H9 (cell line): Measurements from ENCODE around the gene CDC42EP4. TPM values are rescaled to one million over a fixed set of nuclear protein-coding genes. Genes with fewer than 3 reads are reported as not detected.

Experiments
- DNase-seq: peaks from one replicate; pipeline ENCODE4 v3.0.0-alpha.2; 2017
- H2AFZ ChIP-seq: one replicate; pipeline ENCODE4 v1.6.1; 2013; ENCODE audit warnings: mild to moderate bottlenecking, low read length, control low read depth, moderate library complexity
- H2AK5ac ChIP-seq: 2 replicates; pipeline ENCODE4 v1.6.1; 2013; ENCODE audit warnings: low read length, control low read depth, mixed read lengths; ENCODE audit not compliant: insufficient read length
- H2BK120ac ChIP-seq: one replicate; pipeline ENCODE4 v1.6.1; 2013; ENCODE audit warnings: low read depth, mild to moderate bottlenecking, low read length, control low read depth, inconsistent platforms; ENCODE audit not compliant: poor library complexity, severe bottlenecking
- H2BK12ac ChIP-seq: 2 replicates; pipeline ENCODE4 v1.6.1; 2013; ENCODE audit warnings: low read length, control low read depth, mixed read lengths, low read depth; ENCODE audit not compliant: insufficient read length
- H2BK15ac ChIP-seq: 2 replicates; pipeline ENCODE4 v1.6.1; 2013; ENCODE audit warnings: low read depth, low read length, control low read depth
- H2BK20ac ChIP-seq: one replicate; pipeline ENCODE4 v1.6.1; 2013; ENCODE audit warnings: low read depth, mild to moderate bottlenecking, low read length, control low read depth, inconsistent platforms; ENCODE audit not compliant: poor library complexity, severe bottlenecking
- H2BK5ac ChIP-seq: 2 replicates; pipeline ENCODE4 v1.6.1; 2013; ENCODE audit warnings: low read length, control low read depth, mixed read lengths; ENCODE audit not compliant: insufficient read length
- H3K14ac ChIP-seq: 2 replicates; pipeline ENCODE4 v1.6.1; 2013; ENCODE audit warnings: low read length, control low read depth; ENCODE audit not compliant: insufficient read depth
- H3K18ac ChIP-seq: 2 replicates; pipeline ENCODE4 v1.6.1; 2013; ENCODE audit warnings: low read depth, mild to moderate bottlenecking, mixed read lengths, low read length, control low read depth; ENCODE audit not compliant: insufficient read length
- H3K23ac ChIP-seq: 2 replicates; pipeline ENCODE4 v1.6.1; 2013; ENCODE audit warnings: low read length, control low read depth, mixed read lengths, low read depth; ENCODE audit not compliant: insufficient read length
- H3K23me2 ChIP-seq: 2 replicates; pipeline ENCODE4 v1.6.1; 2013; ENCODE audit warnings: low read depth, mild to moderate bottlenecking, mixed read lengths, low read length, control low read depth; ENCODE audit not compliant: insufficient read length, poor library complexity, severe bottlenecking
- H3K27ac ChIP-seq: 2 replicates; pipeline ENCODE4 v1.5.1; 2013; ENCODE audit warnings: low read length, control low read depth, mixed read lengths, low read depth; ENCODE audit not compliant: insufficient read length
- H3K27me3 ChIP-seq: 2 replicates; pipeline ENCODE4 v1.6.1; 2013; ENCODE audit warnings: low read length, control low read depth, inconsistent platforms; ENCODE audit not compliant: insufficient read depth
- H3K4ac ChIP-seq: 2 replicates; pipeline ENCODE4 v1.6.1; 2013; ENCODE audit warnings: low read depth, mild to moderate bottlenecking, control low read depth, inconsistent platforms, low read length, moderate library complexity
- H3K4me1 ChIP-seq: 2 replicates; pipeline ENCODE4 v1.6.1; 2013; ENCODE audit warnings: low read length, control low read depth, inconsistent platforms; ENCODE audit not compliant: insufficient read depth
- H3K4me2 ChIP-seq: 2 replicates; pipeline ENCODE4 v1.6.1; 2013; ENCODE audit warnings: low read length, control low read depth, mixed read lengths; ENCODE audit not compliant: insufficient read length, insufficient read depth
- H3K56ac ChIP-seq: 2 replicates; pipeline ENCODE4 v1.6.1; 2013; ENCODE audit warnings: low read depth, mild to moderate bottlenecking, mixed read lengths, low read length, control low read depth; ENCODE audit not compliant: insufficient read length
- H3K79me1 ChIP-seq: 2 replicates; pipeline ENCODE4 v1.6.1; 2013; ENCODE audit warnings: low read depth, mild to moderate bottlenecking, moderate library complexity, low read length, control low read depth, inconsistent platforms; ENCODE audit not compliant: insufficient read depth, poor library complexity, severe bottlenecking
- H3K79me2 ChIP-seq: 2 replicates; pipeline ENCODE4 v1.6.1; 2013; ENCODE audit warnings: low read length, control low read depth, inconsistent platforms; ENCODE audit not compliant: insufficient read depth
- H3K9ac ChIP-seq: 2 replicates; pipeline ENCODE4 v1.6.1; 2013; ENCODE audit warnings: low read length, control low read depth, mixed read lengths; ENCODE audit not compliant: insufficient read length; ENCODE audit errors: extremely low read depth
- H3K9me3 ChIP-seq: one replicate; pipeline ENCODE4 v1.6.1; 2013; ENCODE audit warnings: low read depth, low read length, inconsistent platforms; ENCODE audit not compliant: control insufficient read depth
- H3T11ph ChIP-seq: one replicate; pipeline ENCODE4 v1.6.1; 2013; ENCODE audit warnings: mild to moderate bottlenecking, low read length, control low read depth, inconsistent platforms
- H4K20me1 ChIP-seq: one replicate; pipeline ENCODE4 v1.6.1; 2013; ENCODE audit not compliant: control insufficient read depth, insufficient read length, insufficient read depth
- H4K5ac ChIP-seq: 2 replicates; pipeline ENCODE4 v1.6.1; 2013; ENCODE audit warnings: low read depth, mild to moderate bottlenecking, mixed read lengths, low read length, control low read depth; ENCODE audit not compliant: insufficient read length
- H4K8ac ChIP-seq: replicated peaks from 2 replicates; pipeline ENCODE4 v1.6.1; 2013; ENCODE audit warnings: low read length, control low read depth, mixed read lengths, low read depth; ENCODE audit not compliant: insufficient read length
- H4K91ac ChIP-seq: 2 replicates; pipeline ENCODE4 v1.6.1; 2013; ENCODE audit warnings: low read depth, mild to moderate bottlenecking, moderate library complexity, mixed read lengths, low read length, control low read depth; ENCODE audit not compliant: insufficient read length
- H3K27ac Mint-ChIP-seq, 3 experiments: 2 replicates in 2 of 3; 3 replicates in 1 of 3; pipeline ENCODE4 v1.8.0; 2020 to 2021; ENCODE audit warnings: mixed read lengths in 3 of 3, mild to moderate bottlenecking in 1 of 3, moderate library complexity in 1 of 3
- H3K27me3 Mint-ChIP-seq: 2 replicates; pipeline ENCODE4 v1.8.0; 2021; ENCODE audit warnings: low read depth, mild to moderate bottlenecking, moderate library complexity, mixed read lengths
- H3K36me3 Mint-ChIP-seq, 3 experiments: 2 replicates in 2 of 3; 3 replicates in 1 of 3; pipeline ENCODE4 v1.8.0; 2020 to 2021; ENCODE audit warnings: low read depth in 3 of 3, mixed read lengths in 3 of 3; ENCODE audit not compliant: insufficient read depth in 1 of 3
- H3K4me1 Mint-ChIP-seq, 2 experiments: 2 replicates each; pipeline ENCODE4 v1.8.0; 2020; ENCODE audit warnings: mixed read lengths in 2 of 2
- H3K4me3 Mint-ChIP-seq, 2 experiments: 2 replicates in 1 of 2; 3 replicates in 1 of 2; pipeline ENCODE4 v1.8.0; 2020 to 2021; ENCODE audit warnings: mild to moderate bottlenecking in 2 of 2, mixed read lengths in 2 of 2, moderate library complexity in 1 of 2
- H3K9me3 Mint-ChIP-seq, 2 experiments: 2 replicates in 1 of 2; 3 replicates in 1 of 2; pipeline ENCODE4 v1.8.0; 2020; ENCODE audit warnings: mild to moderate bottlenecking in 2 of 2, mixed read lengths in 2 of 2, moderate library complexity in 1 of 2
- WGBS: extraction: QIAGEN DNeasy Blood & Tissue Kit; methylation state at CpG from one replicate; pipeline ENCODE4 v1.1.7; 2013; ENCODE audit warnings: missing lambda C conversion rate, low lambda C conversion rate, mixed read lengths; ENCODE audit not compliant: insufficient read length; ENCODE audit errors: extremely low coverage; 5-methylcytosine and 5-hydroxymethylcytosine counted together
- total RNA-seq: library from RNA; stranded (reverse); gene quantifications from 2 replicates; pipeline ENCODE4 v1.2.1, GENCODE V29; 2021
- TF ChIP-seq, protein P1 (sequence below): fragments of 200-600 bp; sonication (generic); conservative IDR thresholded peaks from 3 replicates; pipeline ENCODE4 v1.8.0; 2021; ENCODE audit warnings: antibody characterized with exemption, mild to moderate bottlenecking

CDC42EP4 gene
- total RNA-seq, 1 experiment from 2014 or later = 27.1 TPM

DNA sequence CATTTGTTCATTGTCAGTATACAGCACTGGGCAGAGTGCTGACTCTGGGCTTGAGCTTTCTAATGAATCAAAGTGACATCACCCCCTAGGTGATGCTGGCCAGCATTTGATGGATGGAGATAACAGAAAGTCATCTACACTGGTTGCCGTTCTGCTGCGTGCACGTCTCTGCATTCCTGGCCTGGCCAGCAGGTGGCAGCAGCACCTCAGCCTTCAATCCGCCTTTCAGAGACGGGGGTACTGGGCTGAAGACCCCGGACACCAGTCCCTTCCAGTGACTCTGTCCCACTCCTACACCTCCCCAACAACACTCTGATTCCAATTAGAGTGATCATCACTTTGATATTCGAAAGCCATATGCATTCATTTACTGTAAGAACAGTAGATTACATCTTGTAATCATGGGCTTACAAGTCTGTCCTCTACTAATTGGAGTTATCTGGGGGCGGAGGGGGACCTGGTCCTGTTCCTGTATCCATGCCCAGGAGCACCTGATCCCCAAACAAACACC, 56.1 kb downstream of the CDC42EP4 start:
- no peaks in the 10 kb centered on the region for H3K36me3 Mint-ChIP-seq
- no peaks in the 10 kb centered on the region for H3K9me3 Mint-ChIP-seq
- Histone ChIP-seq H2BK5ac (no peak overlapping the region), H2AFZ (no peak overlapping the region), H3K79me2 (no peaks in the 10 kb centered on the region), H4K8ac (no peak overlapping the region), H2BK20ac (no peak overlapping the region), H3K27ac (no peak overlapping the region), H4K20me1 (no peaks in the 10 kb centered on the region), H2AK5ac (no peak overlapping the region), H4K5ac (no peak overlapping the region), H3K79me1 (no peaks in the 10 kb centered on the region), H3K56ac (no peak overlapping the region), H3K9me3 (no peaks in the 10 kb centered on the region), H3K23me2 (no peaks in the 10 kb centered on the region), H2BK120ac (no peak overlapping the region), H3K9ac (no peak overlapping the region), H2BK15ac (no peak overlapping the region), H3K4me1 (no peaks in the 10 kb centered on the region), H4K91ac (no peak overlapping the region), H3K18ac (no peak overlapping the region), H3K14ac (no peak overlapping the region), H3K4ac (no peak overlapping the region), H3K4me2 (no peak overlapping the region), H3K23ac (no peak overlapping the region), H3K27me3 (no peaks in the 10 kb centered on the region), H3T11ph (no peak overlapping the region), H2BK12ac (no peak overlapping the region)
- peak overlapping the region in 1 of 2 experiments; percentile 7; a peak in 2 of 5 replicates for H3K4me3 Mint-ChIP-seq
- no CpG with 5 or more reads among the region's 8 CpGs for WGBS
- peaks cover 14% of the 10 kb centered on the region for H3K27me3 Mint-ChIP-seq
- H3K4me1 Mint-ChIP-seq = peaks cover 28 to 36% of the 10 kb centered on the region in 2 experiments
- TF ChIP-seq, protein P1, sequence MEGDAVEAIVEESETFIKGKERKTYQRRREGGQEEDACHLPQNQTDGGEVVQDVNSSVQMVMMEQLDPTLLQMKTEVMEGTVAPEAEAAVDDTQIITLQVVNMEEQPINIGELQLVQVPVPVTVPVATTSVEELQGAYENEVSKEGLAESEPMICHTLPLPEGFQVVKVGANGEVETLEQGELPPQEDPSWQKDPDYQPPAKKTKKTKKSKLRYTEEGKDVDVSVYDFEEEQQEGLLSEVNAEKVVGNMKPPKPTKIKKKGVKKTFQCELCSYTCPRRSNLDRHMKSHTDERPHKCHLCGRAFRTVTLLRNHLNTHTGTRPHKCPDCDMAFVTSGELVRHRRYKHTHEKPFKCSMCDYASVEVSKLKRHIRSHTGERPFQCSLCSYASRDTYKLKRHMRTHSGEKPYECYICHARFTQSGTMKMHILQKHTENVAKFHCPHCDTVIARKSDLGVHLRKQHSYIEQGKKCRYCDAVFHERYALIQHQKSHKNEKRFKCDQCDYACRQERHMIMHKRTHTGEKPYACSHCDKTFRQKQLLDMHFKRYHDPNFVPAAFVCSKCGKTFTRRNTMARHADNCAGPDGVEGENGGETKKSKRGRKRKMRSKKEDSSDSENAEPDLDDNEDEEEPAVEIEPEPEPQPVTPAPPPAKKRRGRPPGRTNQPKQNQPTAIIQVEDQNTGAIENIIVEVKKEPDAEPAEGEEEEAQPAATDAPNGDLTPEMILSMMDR = peak; percentile 99
- peak; percentile 85 for DNase-seq
- peak overlapping the region in 1 of 3 experiments; percentile 35; a peak in 1 of 7 replicates for H3K27ac Mint-ChIP-seq
